ENCODE measurements around the gene DPEP2.
"Not testable (repeated sequence)": the region's sequence is repeated elsewhere in the genome, so short reads cannot be mapped to it uniquely, and the experiment has no call there.

DPEP2 gene

DNA sequence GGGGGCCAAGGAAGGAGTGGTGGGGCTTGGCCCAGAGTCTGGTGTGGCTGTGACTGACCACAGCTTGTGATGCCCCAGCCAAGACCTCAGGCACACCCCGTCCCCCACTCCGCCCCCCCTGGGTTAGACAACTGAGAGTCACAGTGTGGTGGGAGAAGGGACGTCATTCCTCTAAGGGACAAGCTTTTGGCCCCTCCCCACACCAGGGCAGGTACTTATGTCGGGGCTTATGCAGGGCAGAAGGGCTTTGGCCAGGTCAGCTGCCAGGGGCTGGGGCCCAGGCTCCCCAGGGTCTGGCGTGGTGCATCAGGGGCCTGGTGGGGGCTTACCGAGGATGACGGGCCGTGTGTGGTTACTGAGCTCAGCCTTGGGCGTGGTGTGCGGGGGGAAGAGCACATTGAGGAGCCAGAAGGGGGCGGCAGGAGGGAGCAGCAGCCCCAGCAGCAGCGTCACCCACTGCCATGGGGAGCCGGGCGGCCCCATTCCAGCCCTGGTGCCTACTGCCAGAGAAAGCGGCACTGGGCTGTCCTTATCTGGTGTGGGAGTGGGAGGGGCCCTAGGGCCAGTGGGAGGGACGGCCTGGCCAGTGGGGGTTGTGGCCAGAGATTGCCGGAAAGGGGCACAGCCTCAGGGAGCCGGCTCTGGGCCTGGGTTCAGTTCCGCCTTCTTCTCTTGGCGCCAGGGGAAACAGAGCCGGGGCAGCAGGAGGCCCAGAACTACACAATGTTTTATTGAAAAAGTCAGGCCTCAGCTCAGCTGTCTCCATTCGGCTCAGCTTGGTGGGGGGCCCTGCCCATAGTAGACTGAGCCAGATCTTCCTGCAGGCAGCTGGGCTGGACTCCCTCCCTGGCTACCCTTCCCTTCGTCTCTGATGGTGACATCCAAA lies 55.4 kb downstream of the DPEP2 start, which contains the start of gene LCAT:
Gene LCAT, minus strand, starts transcription at position 502 of the 886 bp plus-strand sequence. Its CDS starts 19 bp downstream, at position 483.
- peak; percentile 64 to 92 (median 83) for DNase-seq
- intact Hi-C loops (cut with DNase I): no loop called here

DNA sequence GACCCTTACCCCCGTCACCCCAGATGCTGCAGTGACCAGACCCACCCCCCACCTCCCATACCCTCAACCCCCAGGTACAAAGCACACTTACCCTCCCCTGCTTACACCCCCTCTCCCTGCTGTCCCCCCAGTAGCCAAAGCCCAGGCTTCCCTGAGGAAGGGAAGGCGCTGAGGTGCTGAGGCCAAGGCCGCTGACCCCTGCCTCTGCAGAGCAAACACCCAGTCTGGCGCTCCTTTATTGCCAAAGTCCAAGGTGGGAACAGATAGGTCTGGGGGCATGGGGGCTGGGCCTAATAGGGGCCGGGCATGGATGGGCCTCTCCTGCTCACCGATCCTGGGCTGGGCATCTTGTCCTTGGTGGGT lies 56.0 kb downstream of the DPEP2 start:
- DNase-seq: no peak
- intact Hi-C loops (cut with DNase I): no loop called here

DNA sequence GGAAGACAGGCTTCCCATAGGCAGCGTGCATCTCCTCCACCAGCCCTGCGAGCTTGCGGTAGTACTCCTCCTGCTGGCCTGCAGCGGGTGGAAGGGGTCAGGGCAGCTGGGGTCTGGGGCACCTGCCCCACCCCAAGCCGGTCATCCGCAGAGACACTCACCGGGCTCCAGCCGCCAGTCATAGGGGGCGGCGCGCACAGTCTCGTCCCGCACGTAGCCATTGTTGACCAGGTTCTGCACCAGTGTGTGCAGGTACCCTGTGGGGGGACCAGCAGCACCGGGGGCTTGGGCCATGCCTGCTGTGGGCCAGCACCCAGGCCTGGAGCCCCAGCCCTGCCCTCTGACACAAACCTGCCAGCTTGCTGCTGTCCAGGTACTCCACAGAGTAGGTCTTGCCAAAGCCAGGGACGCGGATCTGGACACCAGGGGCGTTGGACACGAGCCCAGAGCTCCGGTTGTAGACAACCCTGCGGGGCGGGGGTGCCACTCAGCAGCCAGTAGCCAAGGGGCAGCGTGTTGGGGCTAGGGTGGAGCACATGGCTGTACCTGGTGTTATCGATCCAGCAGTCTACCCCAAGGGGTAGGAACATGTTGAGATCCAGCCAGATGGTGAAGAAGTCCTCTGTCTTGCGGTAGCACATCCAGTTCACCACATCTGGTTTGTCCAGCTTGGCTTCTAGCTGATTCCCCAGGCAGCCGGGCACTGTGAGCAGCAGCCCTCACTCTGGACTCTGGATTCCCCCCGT lies 56.6 kb downstream of the DPEP2 start:
- DNase-seq: no peak
- intact Hi-C loops (cut with DNase I): no loop called here

DNA sequence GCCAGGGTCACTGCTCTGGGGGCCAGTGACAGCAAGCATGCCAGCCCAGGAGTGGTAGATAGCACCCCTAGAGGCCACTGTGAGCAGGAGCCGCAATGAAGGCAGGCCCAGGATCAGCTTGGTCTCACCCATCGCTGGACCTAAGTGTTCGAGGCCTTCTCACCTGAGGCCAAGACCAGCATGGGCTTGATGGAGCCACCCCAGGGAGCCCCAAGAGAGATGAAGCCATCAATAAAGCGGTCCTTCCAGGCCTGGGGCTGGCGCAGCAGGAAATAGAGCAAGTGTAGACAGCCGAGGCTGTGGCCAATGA lies 57.1 kb downstream of the DPEP2 start:
- DNase-seq: peak in 19 of 42 donors; percentile 40 to 76 (median 59)
- intact Hi-C loops (cut with DNase I): no loop called here

DNA sequence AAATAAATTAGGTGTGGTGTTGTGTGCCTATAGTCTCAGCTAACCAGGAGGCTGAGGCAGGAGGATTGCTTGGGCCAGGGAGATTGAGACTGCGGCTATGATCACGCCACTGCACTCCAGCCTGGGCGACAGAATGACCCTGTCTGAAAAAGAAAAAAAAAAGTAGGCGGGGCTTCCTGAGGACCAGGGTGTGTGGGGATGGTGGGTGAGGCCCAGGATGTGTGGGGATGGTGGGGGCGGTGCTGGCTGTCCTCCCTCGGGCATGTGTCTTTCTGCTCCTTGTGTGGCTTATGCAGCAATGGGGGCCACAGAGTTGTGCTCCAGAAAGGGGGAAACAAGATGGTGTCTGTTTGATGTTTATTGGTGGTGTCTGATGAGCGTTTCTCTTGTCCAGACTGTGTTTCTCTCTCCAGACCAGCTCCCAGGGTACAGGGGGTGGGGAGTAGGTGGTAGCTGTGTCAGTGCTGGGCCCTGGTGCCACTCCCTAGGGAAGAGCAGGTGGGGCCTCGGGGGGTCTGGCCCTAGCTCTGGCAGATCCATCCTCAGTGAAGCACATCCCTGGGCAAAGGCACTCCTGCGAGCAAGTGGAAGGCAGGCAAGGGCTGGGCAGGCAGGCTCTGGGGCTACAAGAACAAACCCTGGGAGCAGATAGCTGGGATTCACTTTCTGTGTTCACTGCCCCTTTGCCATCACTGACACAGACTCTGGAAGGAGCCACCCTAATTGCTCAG lies 57.6 kb downstream of the DPEP2 start:
- intact Hi-C loops (cut with DNase I): no loop called here
- no peak for DNase-seq

DNA sequence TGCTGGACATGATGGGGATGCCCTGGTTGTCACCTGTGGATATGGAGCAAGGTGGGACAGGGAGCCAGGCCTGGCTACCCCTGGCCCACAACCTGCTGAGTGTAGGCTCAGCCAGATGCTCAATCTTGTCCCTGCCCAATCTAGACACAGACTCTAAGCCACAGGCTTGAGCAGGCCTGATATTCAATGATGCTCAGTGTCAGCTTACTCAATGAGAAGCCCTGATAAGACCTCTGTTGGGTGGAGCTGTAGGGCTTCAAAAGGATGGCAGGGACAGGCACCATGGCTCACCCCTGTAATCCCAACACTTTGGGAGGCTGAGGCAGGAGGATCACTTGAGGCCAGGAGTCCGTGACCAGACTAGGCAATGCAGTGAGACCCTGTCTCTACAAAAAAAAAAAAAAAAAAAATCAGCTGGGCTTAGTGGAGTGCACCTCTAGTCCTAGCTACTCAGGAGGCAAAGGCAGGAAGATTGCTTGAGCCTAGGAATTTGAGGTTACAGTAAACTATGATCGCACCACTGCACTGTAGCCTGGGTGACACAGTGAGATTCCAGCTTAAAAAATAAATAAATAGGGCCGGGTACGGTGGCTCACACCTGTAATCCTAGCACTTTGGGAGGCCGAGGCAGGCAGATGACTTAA lies 58.7 kb downstream of the DPEP2 start:
- intact Hi-C loops (cut with DNase I): no loop called here
- DNase-seq: no peak

DNA sequence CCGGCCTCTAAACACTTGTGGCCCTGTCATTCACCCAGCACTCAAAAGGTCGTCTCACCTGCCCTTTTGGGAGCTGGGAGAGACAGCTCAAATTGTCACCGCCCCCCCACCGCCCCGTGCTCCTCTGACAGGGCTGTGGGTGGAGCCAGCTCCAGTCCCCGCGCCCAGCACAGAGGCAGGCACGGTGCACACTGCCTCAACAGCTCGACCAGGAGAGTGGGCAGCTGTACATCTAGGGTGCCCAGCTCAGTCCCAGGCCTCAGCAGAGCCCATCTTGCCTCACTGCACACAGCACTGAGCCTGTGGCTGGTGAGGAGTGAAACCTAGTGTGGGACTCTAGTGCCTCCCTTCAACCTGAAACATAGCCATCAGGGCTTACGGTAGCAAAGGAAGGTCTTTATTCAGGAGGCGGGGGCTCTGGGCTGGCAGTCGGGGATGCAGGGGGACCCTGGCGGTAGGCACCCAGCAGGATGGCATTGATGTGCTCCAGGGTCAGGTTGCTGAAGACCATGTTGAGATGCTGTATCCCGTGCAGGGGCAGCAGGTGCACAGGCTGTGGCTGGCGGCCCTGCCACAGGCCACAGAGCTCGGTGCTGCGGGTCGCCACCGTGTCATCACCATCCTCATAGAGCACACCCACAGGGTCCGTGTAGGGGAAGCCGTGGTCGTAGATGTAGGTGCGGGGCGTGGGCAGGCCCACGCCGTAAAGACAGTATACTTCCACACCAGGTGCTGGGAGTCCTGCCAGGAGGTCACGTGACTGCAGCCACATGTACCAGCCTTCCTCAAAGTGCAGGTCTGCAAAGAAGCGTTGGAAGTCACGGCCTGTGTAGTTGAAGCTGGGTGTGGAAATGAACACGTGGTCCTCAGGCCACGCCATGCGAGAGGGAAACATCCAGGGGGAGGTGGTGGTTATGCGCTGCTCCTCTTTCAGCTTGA lies 59.5 kb downstream of the DPEP2 start:
- peak in 16 of 42 donors; percentile 42 to 78 (median 60) for DNase-seq
- intact Hi-C loops (cut with DNase I): no loop called here

DNA sequence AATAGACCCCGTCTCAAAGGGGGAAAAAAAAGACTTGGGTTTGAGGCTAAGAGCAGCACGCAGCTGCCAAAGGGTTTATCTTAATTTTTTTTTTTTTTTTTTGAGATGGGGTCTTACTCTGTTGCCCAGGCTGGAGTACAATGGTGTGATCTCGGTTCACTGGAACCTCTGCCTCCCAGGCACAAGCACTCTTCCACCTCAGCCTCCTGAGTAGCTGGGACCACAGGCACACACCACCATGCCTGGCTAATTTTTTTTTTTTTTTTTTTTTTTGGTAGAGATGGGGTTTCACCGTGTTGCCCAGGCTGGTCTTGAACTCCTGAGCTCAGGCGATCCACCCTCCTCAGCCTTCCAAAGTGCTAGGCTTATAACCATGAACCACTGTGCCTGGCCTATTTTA lies 61.6 kb downstream of the DPEP2 start:
- intact Hi-C loops (cut with DNase I): not testable (repeated sequence)

More for the DNA sequence above, 61.6 kb downstream of the DPEP2 start:
- not testable (repeated sequence) for DNase-seq
